Activated CD8-positive, alpha-beta T cell treated with anti-CD3 and anti-CD28 coated beads for 36 hours (primary cell): Measurements from ENCODE around the gene CEP83. TPM values are rescaled to one million over a fixed set of nuclear protein-coding genes. Genes with fewer than 3 reads are reported as not detected.

Source experiments
- ATAC-seq: fragments of 200-7000 bp; cut with Tn5 transposase; one replicate; pipeline ENCODE4 v1.10.0; 2021; ENCODE audit warnings: mild to moderate bottlenecking, moderate library complexity
- CTCF ChIA-PET: fragments of 350-600 bp; sonication (Branson Sonifier 250); formaldehyde crosslinking; loops from one replicate; lab custom pipeline; 2021; ENCODE audit warnings: antibody characterized with exemption; lab: Charles Lee
- POLR2A ChIA-PET: fragments of 350-600 bp; sonication (Branson Sonifier 250); formaldehyde crosslinking; loops from one replicate; lab custom pipeline; 2021; ENCODE audit warnings: antibody characterized with exemption; lab: Charles Lee
- DNase-seq: peaks from one replicate; pipeline ENCODE4 v3.0.0-alpha.2; 2020
- H3K27ac Mint-ChIP-seq: one replicate; pipeline ENCODE4 v1.8.0; 2021; ENCODE audit warnings: mild to moderate bottlenecking, mixed read lengths
- H3K27me3 Mint-ChIP-seq: one replicate; pipeline ENCODE4 v1.8.0; 2021; ENCODE audit warnings: mixed read lengths
- H3K36me3 Mint-ChIP-seq: one replicate; pipeline ENCODE4 v1.8.0; 2021; ENCODE audit warnings: low read depth, mixed read lengths
- H3K4me1 Mint-ChIP-seq: one replicate; pipeline ENCODE4 v1.8.0; 2021; ENCODE audit warnings: low read depth, mixed read lengths
- H3K4me3 Mint-ChIP-seq: one replicate; pipeline ENCODE4 v1.8.0; 2021; ENCODE audit warnings: mild to moderate bottlenecking, moderate library complexity, mixed read lengths
- H3K9me3 Mint-ChIP-seq: one replicate; pipeline ENCODE4 v1.8.0; 2021; ENCODE audit warnings: mixed read lengths
- intact Hi-C: fragments of 100-400 bp; cut with micrococcal nuclease; formaldehyde crosslinking; loops from one replicate; pipeline ENCODE4 v1.10.0; 2022
- total RNA-seq, 2 experiments: library from RNA; stranded (reverse); gene quantifications; one replicate each; pipeline ENCODE4 v1.2.3, GENCODE V29; 2021
- TF ChIP-seq, protein P1 (sequence below): fragments of 200-600 bp; IDR thresholded peaks from one replicate; pipeline ENCODE4 v1.8.0; 2022; ENCODE audit warnings: antibody characterized with exemption, mild to moderate bottlenecking

CEP83 gene
- total RNA-seq, 2 experiments from 2014 or later = 23.5 to 26.5 TPM

DNA sequence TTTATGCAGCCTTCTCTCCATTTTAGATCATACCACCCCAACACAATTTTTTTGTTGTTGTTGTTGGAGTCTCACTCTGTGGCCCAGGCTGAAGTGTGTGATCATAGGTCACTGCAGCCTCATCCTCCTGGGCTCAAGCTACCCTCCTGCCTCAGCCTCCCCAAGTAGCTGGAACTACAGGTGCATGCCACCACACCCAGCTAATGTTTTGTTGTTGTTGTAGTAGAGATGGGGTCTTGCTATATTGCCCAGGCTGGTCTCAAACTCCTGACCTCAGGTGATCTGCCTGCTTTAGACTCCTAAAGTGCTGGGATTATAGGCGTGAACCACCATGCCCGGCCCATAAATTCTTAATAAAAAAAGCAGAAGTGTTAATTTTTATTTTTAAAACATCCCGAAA lies 199.7 kb downstream of the CEP83 start:
- ChIA-PET POLR2A (no interaction called here), CTCF (no interaction called here)
- ATAC-seq (no peak), DNase-seq (no peak)
- H3K27me3 Mint-ChIP-seq = no peaks in the 10 kb centered on the region
- H3K27ac Mint-ChIP-seq = no peak overlapping the region
- peaks cover 15% of the 10 kb centered on the region for H3K36me3 Mint-ChIP-seq
- intact Hi-C loops = loop anchor here (5.0 to 10.0 kb wide), 4 partner anchors 47 to 113 kb away; partner anchors contain the start of gene PLXNC1
- TF ChIP-seq, protein P1, sequence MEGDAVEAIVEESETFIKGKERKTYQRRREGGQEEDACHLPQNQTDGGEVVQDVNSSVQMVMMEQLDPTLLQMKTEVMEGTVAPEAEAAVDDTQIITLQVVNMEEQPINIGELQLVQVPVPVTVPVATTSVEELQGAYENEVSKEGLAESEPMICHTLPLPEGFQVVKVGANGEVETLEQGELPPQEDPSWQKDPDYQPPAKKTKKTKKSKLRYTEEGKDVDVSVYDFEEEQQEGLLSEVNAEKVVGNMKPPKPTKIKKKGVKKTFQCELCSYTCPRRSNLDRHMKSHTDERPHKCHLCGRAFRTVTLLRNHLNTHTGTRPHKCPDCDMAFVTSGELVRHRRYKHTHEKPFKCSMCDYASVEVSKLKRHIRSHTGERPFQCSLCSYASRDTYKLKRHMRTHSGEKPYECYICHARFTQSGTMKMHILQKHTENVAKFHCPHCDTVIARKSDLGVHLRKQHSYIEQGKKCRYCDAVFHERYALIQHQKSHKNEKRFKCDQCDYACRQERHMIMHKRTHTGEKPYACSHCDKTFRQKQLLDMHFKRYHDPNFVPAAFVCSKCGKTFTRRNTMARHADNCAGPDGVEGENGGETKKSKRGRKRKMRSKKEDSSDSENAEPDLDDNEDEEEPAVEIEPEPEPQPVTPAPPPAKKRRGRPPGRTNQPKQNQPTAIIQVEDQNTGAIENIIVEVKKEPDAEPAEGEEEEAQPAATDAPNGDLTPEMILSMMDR = no peak
- H3K9me3 Mint-ChIP-seq = no peaks in the 10 kb centered on the region
- peaks cover 29% of the 10 kb centered on the region for H3K4me1 Mint-ChIP-seq
- no peak overlapping the region for H3K4me3 Mint-ChIP-seq

DNA sequence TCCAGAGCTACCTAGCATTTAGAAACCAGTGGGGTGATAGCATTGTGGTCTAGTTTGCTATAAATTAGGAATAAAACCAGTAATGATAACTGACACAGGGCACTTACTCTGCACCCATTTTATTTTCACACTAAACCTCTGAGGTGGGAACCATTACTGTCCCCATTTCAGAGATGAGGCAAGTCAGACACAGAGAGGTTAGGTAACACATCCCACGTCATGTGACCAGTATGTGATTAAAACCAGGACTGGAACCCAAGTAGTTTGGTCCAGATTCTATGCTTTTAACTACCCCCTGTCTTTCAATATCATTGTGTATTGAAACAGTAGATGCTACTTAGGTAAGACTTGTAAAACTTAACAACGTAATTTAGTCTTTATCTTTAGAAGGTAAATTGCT lies 201.1 kb downstream of the CEP83 start:
- intact Hi-C loops = no loop called here
- no peak overlapping the region for H3K4me3 Mint-ChIP-seq
- TF ChIP-seq, protein P1 = no peak
- DNase-seq = no peak
- ChIA-PET CTCF (no interaction called here), POLR2A (no interaction called here)
- no peak overlapping the region for H3K27ac Mint-ChIP-seq
- peaks cover 20% of the 10 kb centered on the region for H3K4me1 Mint-ChIP-seq
- H3K9me3 Mint-ChIP-seq = no peaks in the 10 kb centered on the region
- no peak for ATAC-seq
- peaks cover 11% of the 10 kb centered on the region for H3K36me3 Mint-ChIP-seq
- H3K27me3 Mint-ChIP-seq = no peaks in the 10 kb centered on the region

Other genes starting within 250 kb of the CEP83 start
- gene TMCC3, start 190.7 kb upstream of the CEP83 start, total RNA-seq = under 1 TPM; 0.11 to 0.25 TPM